MCF 10A (cell line): ENCODE results near the gene LUZP2. TPM values are rescaled to one million over a fixed set of nuclear protein-coding genes. Genes with fewer than 3 reads are reported as not detected.

Source experiments
- BruUV-seq: library from RNA; stranded (reverse); fragments of 400-500 nt; replicated peaks from 2 replicates; lab custom pipeline; 2021; lab: Mats Ljungman, UMichigan
- CTCF ChIA-PET: fragments of 300-600 bp; sonication (Branson Sonifier 250); formaldehyde crosslinking; extraction: SDS; loops from one replicate; lab custom pipeline; 2021; ENCODE audit warnings: antibody characterized with exemption, inconsistent platforms; lab: Yijun Ruan, JAX
- POLR2A ChIA-PET: fragments of 300-600, 350-650 bp; sonication (Branson Sonifier 250); formaldehyde crosslinking; extraction: SDS; loops from one replicate; lab custom pipeline; 2020; ENCODE audit warnings: antibody characterized with exemption, inconsistent platforms; lab: Yijun Ruan, JAX
- DNase-seq: peaks from one replicate; pipeline ENCODE4 v3.0.0-alpha.2; 2018; ENCODE audit not compliant: unreplicated experiment
- H3K27ac Mint-ChIP-seq: one replicate; pipeline ENCODE4 v1.8.0; 2022; ENCODE audit warnings: mild to moderate bottlenecking, low read depth, mixed read lengths; ENCODE audit not compliant: unreplicated experiment
- H3K27me3 Mint-ChIP-seq: one replicate; pipeline ENCODE4 v1.8.0; 2022; ENCODE audit warnings: mixed read lengths; ENCODE audit not compliant: insufficient read depth, unreplicated experiment
- H3K36me3 Mint-ChIP-seq: one replicate; pipeline ENCODE4 v1.8.0; 2022; ENCODE audit warnings: mild to moderate bottlenecking, moderate library complexity, mixed read lengths; ENCODE audit not compliant: insufficient read depth, unreplicated experiment
- H3K4me1 Mint-ChIP-seq: one replicate; pipeline ENCODE4 v1.8.0; 2022; ENCODE audit warnings: mixed read lengths; ENCODE audit not compliant: insufficient read depth, unreplicated experiment
- H3K4me3 Mint-ChIP-seq: one replicate; pipeline ENCODE4 v1.8.0; 2022; ENCODE audit warnings: mild to moderate bottlenecking, moderate library complexity, mixed read lengths; ENCODE audit not compliant: unreplicated experiment
- H3K9me3 Mint-ChIP-seq: one replicate; pipeline ENCODE4 v1.8.0; 2022; ENCODE audit warnings: mixed read lengths; ENCODE audit not compliant: unreplicated experiment
- CTCF ChIP-seq: fragments of 200-600 bp; IDR thresholded peaks from one replicate; pipeline ENCODE4 v1.8.0; 2022; ENCODE audit warnings: antibody characterized with exemption, mild to moderate bottlenecking; ENCODE audit not compliant: unreplicated experiment
- intact Hi-C: fragments of 100-400 bp; cut with micrococcal nuclease; formaldehyde crosslinking; loops from 2 replicates; pipeline ENCODE4 v1.14.1; 2022
- total RNA-seq: library from RNA; stranded (reverse); gene quantifications from 2 replicates; pipeline ENCODE4 v1.2.3, GENCODE V29; 2022

The LUZP2 gene
- total RNA-seq, 1 experiment from 2014 or later = not detected

GRCh38 chr11:24859801-24860300 is 363.0 kb downstream of the LUZP2 start:
- peaks cover 10% of the 10 kb centered on the region for H3K9me3 Mint-ChIP-seq
- no peak for TF ChIP-seq CTCF
- no peak overlapping the region for H3K4me3 Mint-ChIP-seq
- POLR2A ChIA-PET = no interaction called here
- DNase-seq = no peak
- H3K27me3 Mint-ChIP-seq = no peaks in the 10 kb centered on the region
- H3K4me1 Mint-ChIP-seq = no peaks in the 10 kb centered on the region
- no peak overlapping the region for H3K27ac Mint-ChIP-seq
- H3K36me3 Mint-ChIP-seq = no peaks in the 10 kb centered on the region
- no TSS peak for BruUV-seq
- CTCF ChIA-PET = no interaction called here
- intact Hi-C loops = no loop called here

- no peak for TF ChIP-seq CTCF
- Mint-ChIP-seq H3K27ac (no peak overlapping the region), H3K4me3 (no peak overlapping the region), H3K9me3 (no peaks in the 10 kb centered on the region), H3K27me3 (no peaks in the 10 kb centered on the region), H3K36me3 (no peaks in the 10 kb centered on the region), H3K4me1 (no peaks in the 10 kb centered on the region)
- POLR2A ChIA-PET = no interaction called here
- intact Hi-C loops = no loop called here
- no peak for DNase-seq
- CTCF ChIA-PET = no interaction called here
- no TSS peak for BruUV-seq
Observed at GRCh38 chr11:24861440-24861839, 364.6 kb downstream of the LUZP2 start.

GRCh38 chr11:24866743-24867142 is 369.9 kb downstream of the LUZP2 start:
- no peaks in the 10 kb centered on the region for H3K27me3 Mint-ChIP-seq
- no peaks in the 10 kb centered on the region for H3K9me3 Mint-ChIP-seq
- BruUV-seq = no TSS peak
- TF ChIP-seq CTCF = no peak
- ChIA-PET POLR2A (no interaction called here), CTCF (no interaction called here)
- DNase-seq = no peak
- no peak overlapping the region for H3K27ac Mint-ChIP-seq
- no peaks in the 10 kb centered on the region for H3K4me1 Mint-ChIP-seq
- H3K4me3 Mint-ChIP-seq = no peak overlapping the region
- intact Hi-C loops = no loop called here
- no peaks in the 10 kb centered on the region for H3K36me3 Mint-ChIP-seq

- intact Hi-C loops = no loop called here
- no peak for TF ChIP-seq CTCF
- Mint-ChIP-seq H3K36me3 (no peaks in the 10 kb centered on the region), H3K9me3 (no peaks in the 10 kb centered on the region), H3K4me1 (no peaks in the 10 kb centered on the region), H3K27ac (no peak overlapping the region), H3K27me3 (no peaks in the 10 kb centered on the region), H3K4me3 (no peak overlapping the region)
- BruUV-seq = no TSS peak
- CTCF ChIA-PET = interaction anchor here (0.6 kb wide), 2 partner anchors 473 to 997 kb away, joined by 3 to 5 read pairs; no protein-coding TSS in a partner anchor
- POLR2A ChIA-PET = no interaction called here
- DNase-seq = no peak
Observed at GRCh38 chr11:24870048-24870447, 373.2 kb downstream of the LUZP2 start.
